Ishikawa (cell line): Measurements from ENCODE around the gene PHF13.

Experiments used
- CREB1 ChIP-seq: IDR thresholded peaks from 2 replicates; pipeline ENCODE4 v1.6.1; 2012; ENCODE audit warnings: low read depth
- NFIC ChIP-seq: IDR thresholded peaks from 2 replicates; pipeline ENCODE4 v1.6.1; 2012
- RAD21 ChIP-seq: IDR thresholded peaks from 2 replicates; pipeline ENCODE4 v1.6.1; 2012; ENCODE audit warnings: low read depth
- TAF1 ChIP-seq: IDR thresholded peaks from 2 replicates; pipeline ENCODE4 v1.6.1; 2012; ENCODE audit warnings: low read depth, mild to moderate bottlenecking

DNA sequence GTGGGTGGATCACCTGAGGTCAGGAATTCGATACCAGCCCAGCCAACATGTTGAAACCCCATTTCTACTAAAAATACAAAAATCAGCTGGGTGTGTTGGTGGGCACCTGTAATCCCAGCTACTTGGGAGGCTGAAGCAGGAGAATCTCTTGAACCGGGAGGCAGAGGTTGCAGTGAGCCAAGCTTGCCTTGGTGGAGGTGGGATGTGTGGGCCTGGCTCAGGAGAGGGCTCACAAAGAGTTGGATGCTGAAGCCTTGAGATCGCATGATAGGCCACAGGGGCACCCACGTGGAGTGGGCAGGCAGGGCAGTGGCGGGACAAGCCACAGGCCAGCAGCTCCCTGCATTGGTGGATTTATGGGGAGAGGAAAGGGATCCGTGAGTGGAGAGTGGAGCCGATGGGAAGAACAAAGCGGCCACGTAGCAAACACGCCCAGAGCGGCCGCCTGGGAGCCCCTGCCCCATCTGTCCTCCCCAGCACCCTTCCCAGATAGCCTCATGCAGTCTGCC is 15.5 kb downstream of the PHF13 start:
- TF ChIP-seq NFIC (no peak), TAF1 (no peak), RAD21 (no peak), CREB1 (no peak)
